SK-N-SH (cell line): ENCODE data around the gene NOXA1.

Source experiments
- CTCF ChIP-seq: fragments of 200-600 bp; sonication (generic); IDR thresholded peaks from 2 replicates; pipeline ENCODE4 v1.6.1; 2017; ENCODE audit warnings: antibody characterized with exemption, mild to moderate bottlenecking, moderate library complexity
- EP300 ChIP-seq, 2 experiments: IDR thresholded peaks; 2 replicates each; pipeline versions ENCODE4 v1.4.0 to v1.6.1; 2012; ENCODE audit warnings: borderline replicate concordance in 1 of 2, low read depth in 1 of 2, low read length in 1 of 2
- FOXJ3 ChIP-seq: sonication (generic); formaldehyde crosslinking; IDR thresholded peaks from 2 replicates; pipeline ENCODE4 v1.5.1; 2020; ENCODE audit warnings: mild to moderate bottlenecking, missing genetic modification reagents
- GABPA ChIP-seq: IDR thresholded peaks from 2 replicates; pipeline ENCODE4 v1.4.0; 2012; ENCODE audit warnings: low read depth, mild to moderate bottlenecking
- GATA2 ChIP-seq: sonication (generic); formaldehyde crosslinking; IDR thresholded peaks from 2 replicates; pipeline ENCODE4 v1.5.0; 2020; ENCODE audit warnings: mild to moderate bottlenecking, missing genetic modification reagents
- JUND ChIP-seq: IDR thresholded peaks from 2 replicates; pipeline ENCODE4 v1.4.0; 2012
- MXI1 ChIP-seq: IDR thresholded peaks from 2 replicates; pipeline ENCODE4 v1.6.1; 2012; ENCODE audit warnings: mild to moderate bottlenecking, low read depth, low read length, improper control_type of control experiment
- POLR2AphosphoS5 ChIP-seq: IDR thresholded peaks from 2 replicates; pipeline ENCODE4 v1.6.1; 2012; ENCODE audit warnings: low read depth, low read length
- RAD21 ChIP-seq: IDR thresholded peaks from 2 replicates; pipeline ENCODE4 v1.6.1; 2012; ENCODE audit warnings: mild to moderate bottlenecking, low read length
- REST ChIP-seq: IDR thresholded peaks from 2 replicates; pipeline ENCODE4 v1.6.1; 2012; ENCODE audit warnings: mild to moderate bottlenecking, low read depth, low read length, moderate library complexity
- SMC3 ChIP-seq: IDR thresholded peaks from 2 replicates; pipeline ENCODE4 v1.6.1; 2012; ENCODE audit warnings: low read depth, low read length, improper control_type of control experiment
- TCF12 ChIP-seq: IDR thresholded peaks from 2 replicates; pipeline ENCODE4 v1.4.0; 2012

DNA sequence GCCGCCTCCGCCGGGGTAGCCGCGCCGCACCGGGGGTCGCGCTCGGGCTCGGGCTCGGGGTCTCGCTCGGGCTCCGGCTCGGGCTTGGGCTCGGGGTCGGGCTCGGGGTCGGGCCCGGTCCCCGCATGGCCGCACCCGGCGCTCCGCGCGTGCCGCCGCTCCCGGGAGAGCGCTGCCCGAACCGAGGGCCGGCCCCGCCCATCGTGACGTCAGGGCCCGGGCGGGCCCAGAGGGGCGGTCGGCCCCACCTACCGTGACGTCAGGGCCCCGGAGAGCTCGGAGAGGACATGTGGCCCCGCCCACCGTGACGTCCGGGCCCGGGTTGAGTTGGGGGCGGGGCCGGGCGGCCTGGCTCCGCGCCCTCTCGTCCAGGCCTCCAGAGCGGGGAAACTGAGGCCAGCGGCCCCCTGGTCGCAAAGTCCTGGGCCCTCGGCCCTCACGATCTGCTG is 36.0 kb downstream of the NOXA1 start, which contains the start of gene NSMF:
- no peak for TF ChIP-seq CTCF
- no peak for TF ChIP-seq FOXJ3 (CRISPR knock-in tag)
- peak; percentile 57 for TF ChIP-seq MXI1
- 0 out of 2 replicates have a peak, but pooled peaks have one; percentile 24 for TF ChIP-seq POLR2AphosphoS5
- TF ChIP-seq EP300 (IDR thresholded peaks at IDR 0.05; ENCODE audit: borderline replicate concordance in 1 of 2, low read depth in 1 of 2, low read length in 1 of 2) = no peak
- TF ChIP-seq RAD21 = no peak
- no peak for TF ChIP-seq JUND
- TF ChIP-seq SMC3 = no peak
- no peak for TF ChIP-seq REST
- no peak for TF ChIP-seq GATA2 (CRISPR knock-in tag)
- TF ChIP-seq TCF12 = no peak
- TF ChIP-seq GABPA = no peak
